ENCODE results near the gene ZRANB3. TPM values are rescaled to one million over a fixed set of nuclear protein-coding genes. Genes with fewer than 3 reads are reported as not detected.
"Not testable (repeated sequence)": the region's sequence is repeated elsewhere in the genome, so short reads cannot be mapped to it uniquely, and the experiment has no call there.

Gene ZRANB3
- total RNA-seq, 1 donor from 2014 or later: 8.9 TPM

DNA sequence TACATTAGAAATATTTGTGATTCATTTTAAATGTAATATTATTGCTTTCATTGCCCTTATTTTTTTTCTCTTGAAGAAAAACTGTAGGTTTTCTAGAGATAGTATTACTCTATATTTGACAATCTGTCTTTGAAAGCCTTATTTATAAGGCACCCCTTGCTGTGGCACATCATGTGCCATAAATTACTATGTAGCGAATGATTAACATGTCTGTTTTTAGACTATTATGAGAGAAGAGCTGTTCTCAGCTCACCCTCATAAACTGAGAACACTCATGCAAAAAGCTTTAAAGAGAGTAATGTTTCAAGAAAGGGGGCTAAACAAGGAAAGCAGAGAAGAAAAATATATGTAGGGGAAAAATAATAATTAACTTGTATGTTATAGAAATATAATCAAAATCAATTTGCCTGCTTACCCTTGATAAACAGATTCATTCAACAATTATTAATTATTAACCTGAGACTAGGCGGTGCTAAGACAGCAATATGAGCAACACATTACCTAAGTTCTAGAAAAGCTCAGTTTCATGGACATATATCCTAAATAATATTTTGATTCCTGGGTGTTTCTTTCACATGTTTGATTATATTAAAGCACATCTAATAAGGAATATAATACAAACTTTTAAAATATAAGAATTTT lies 409.9 kb downstream of the ZRANB3 start:
- Histone ChIP-seq H3K9ac (ENCODE audit: low read length) (no peak overlapping the region), H3K27ac (ENCODE audit: low read depth, low read length) (no peak overlapping the region), H3K4me1 (ENCODE audit: insufficient read depth, low read length) (no peaks in the 10 kb centered on the region), H3K9me3 (ENCODE audit: insufficient read depth, low read depth, low read length) (no peaks in the 10 kb centered on the region), H3K79me2 (ENCODE audit: insufficient read depth, low read length) (peaks cover 3% of the 10 kb centered on the region), H2AFZ (ENCODE audit: low read depth, low read length) (no peak overlapping the region), H3K4me3 (ENCODE audit: insufficient read depth, low read depth, low read length) (no peak overlapping the region), H3K36me3 (ENCODE audit: insufficient read depth, low read length) (peaks cover 14% of the 10 kb centered on the region), H3K27me3 (ENCODE audit: insufficient read depth, low read length) (no peaks in the 10 kb centered on the region), H3K4me2 (ENCODE audit: low read length) (no peak overlapping the region), H4K20me1 (ENCODE audit: insufficient read depth, low read length) (no peaks in the 10 kb centered on the region)
- TF ChIP-seq, protein P1, sequence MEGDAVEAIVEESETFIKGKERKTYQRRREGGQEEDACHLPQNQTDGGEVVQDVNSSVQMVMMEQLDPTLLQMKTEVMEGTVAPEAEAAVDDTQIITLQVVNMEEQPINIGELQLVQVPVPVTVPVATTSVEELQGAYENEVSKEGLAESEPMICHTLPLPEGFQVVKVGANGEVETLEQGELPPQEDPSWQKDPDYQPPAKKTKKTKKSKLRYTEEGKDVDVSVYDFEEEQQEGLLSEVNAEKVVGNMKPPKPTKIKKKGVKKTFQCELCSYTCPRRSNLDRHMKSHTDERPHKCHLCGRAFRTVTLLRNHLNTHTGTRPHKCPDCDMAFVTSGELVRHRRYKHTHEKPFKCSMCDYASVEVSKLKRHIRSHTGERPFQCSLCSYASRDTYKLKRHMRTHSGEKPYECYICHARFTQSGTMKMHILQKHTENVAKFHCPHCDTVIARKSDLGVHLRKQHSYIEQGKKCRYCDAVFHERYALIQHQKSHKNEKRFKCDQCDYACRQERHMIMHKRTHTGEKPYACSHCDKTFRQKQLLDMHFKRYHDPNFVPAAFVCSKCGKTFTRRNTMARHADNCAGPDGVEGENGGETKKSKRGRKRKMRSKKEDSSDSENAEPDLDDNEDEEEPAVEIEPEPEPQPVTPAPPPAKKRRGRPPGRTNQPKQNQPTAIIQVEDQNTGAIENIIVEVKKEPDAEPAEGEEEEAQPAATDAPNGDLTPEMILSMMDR (IDR thresholded peaks at IDR 0.05; ENCODE audit: insufficient read depth, low read depth, low read length): no peak
- TF ChIP-seq EZH2 (IDR thresholded peaks at IDR 0.05; ENCODE audit: insufficient read depth, low read length): no peak
- no peak for DNase-seq (ENCODE audit: low read depth)
- Mint-ChIP-seq H3K4me3 (ENCODE audit: unreplicated experiment) (no peak overlapping the region), H3K27me3 (ENCODE audit: low read depth, unreplicated experiment) (no peaks in the 10 kb centered on the region), H3K4me1 (ENCODE audit: low read depth, unreplicated experiment) (no peaks in the 10 kb centered on the region), H3K9me3 (ENCODE audit: unreplicated experiment) (peaks cover 4% of the 10 kb centered on the region), H3K36me3 (ENCODE audit: low read depth, unreplicated experiment) (peaks cover 7% of the 10 kb centered on the region), H3K27ac (ENCODE audit: unreplicated experiment) (no peak overlapping the region)
- no peak for FAIRE-seq

DNA sequence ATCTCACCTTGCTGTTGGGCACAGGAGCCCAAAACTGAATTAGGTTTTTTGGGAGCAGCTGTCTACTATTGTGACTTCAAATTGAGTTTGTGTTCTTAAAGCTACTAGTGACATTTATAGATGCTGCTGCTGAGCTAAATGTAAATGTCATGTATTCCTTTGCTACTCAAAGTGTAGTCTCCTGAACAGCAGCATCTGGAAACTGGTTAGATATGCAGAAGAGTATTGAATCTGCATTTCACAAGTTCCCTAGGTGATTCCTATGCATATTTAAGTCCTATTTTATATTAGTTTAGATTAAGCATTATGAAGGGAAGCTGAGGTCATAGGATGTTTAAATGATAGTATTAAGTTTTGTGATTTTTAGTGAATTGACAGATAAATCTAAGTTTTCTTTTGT lies 411.4 kb downstream of the ZRANB3 start:
- H3K36me3 Mint-ChIP-seq (ENCODE audit: low read depth, unreplicated experiment): peaks cover 9% of the 10 kb centered on the region
- no peak overlapping the region for H3K4me3 ChIP-seq (ENCODE audit: insufficient read depth, low read depth, low read length)
- H3K27me3 Mint-ChIP-seq (ENCODE audit: low read depth, unreplicated experiment): no peaks in the 10 kb centered on the region
- H3K4me3 Mint-ChIP-seq (ENCODE audit: unreplicated experiment): no peak overlapping the region
- no peaks in the 10 kb centered on the region for H3K27me3 ChIP-seq (ENCODE audit: insufficient read depth, low read length)
- peaks cover 7% of the 10 kb centered on the region for H3K36me3 ChIP-seq (ENCODE audit: insufficient read depth, low read length)
- FAIRE-seq: no peak
- H3K27ac Mint-ChIP-seq (ENCODE audit: unreplicated experiment): no peak overlapping the region
- no peak overlapping the region for H3K4me2 ChIP-seq (ENCODE audit: low read length)
- no peak for DNase-seq (ENCODE audit: low read depth)
- peaks cover 3% of the 10 kb centered on the region for H3K79me2 ChIP-seq (ENCODE audit: insufficient read depth, low read length)
- TF ChIP-seq, protein P1 (IDR thresholded peaks at IDR 0.05; ENCODE audit: insufficient read depth, low read depth, low read length): no peak
- no peak for TF ChIP-seq EZH2 (IDR thresholded peaks at IDR 0.05; ENCODE audit: insufficient read depth, low read length)
- no peaks in the 10 kb centered on the region for H3K4me1 Mint-ChIP-seq (ENCODE audit: low read depth, unreplicated experiment)
- no peak overlapping the region for H3K27ac ChIP-seq (ENCODE audit: low read depth, low read length)
- H3K9me3 ChIP-seq (ENCODE audit: insufficient read depth, low read depth, low read length): no peaks in the 10 kb centered on the region
- no peaks in the 10 kb centered on the region for H3K4me1 ChIP-seq (ENCODE audit: insufficient read depth, low read length)
- H3K9me3 Mint-ChIP-seq (ENCODE audit: unreplicated experiment): peaks cover 4% of the 10 kb centered on the region
- no peaks in the 10 kb centered on the region for H4K20me1 ChIP-seq (ENCODE audit: insufficient read depth, low read length)
- H2AFZ ChIP-seq (ENCODE audit: low read depth, low read length): no peak overlapping the region
- H3K9ac ChIP-seq (ENCODE audit: low read length): no peak overlapping the region

DNA sequence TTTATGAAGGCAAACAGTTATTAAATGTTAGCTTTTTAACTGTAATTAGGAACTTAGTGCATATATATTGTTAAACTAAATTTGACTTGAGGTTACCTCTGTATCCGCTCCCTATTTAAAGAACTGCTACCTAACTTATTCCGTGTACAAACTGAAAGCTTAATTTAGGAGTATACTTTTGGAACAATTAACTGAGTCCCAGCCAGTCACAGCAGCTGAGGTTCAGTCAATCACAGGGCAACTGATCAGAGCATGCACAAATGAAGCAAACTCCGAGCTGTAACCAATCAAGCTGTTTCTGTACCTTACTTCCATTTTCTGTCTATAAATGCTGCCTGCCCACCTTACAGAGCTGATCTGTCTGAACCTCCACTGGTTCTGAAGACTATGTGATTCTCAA lies 417.7 kb downstream of the ZRANB3 start:
- Histone ChIP-seq H3K9me3 (ENCODE audit: insufficient read depth, low read depth, low read length) (no peaks in the 10 kb centered on the region), H4K20me1 (ENCODE audit: insufficient read depth, low read length) (peaks cover 11% of the 10 kb centered on the region), H3K27ac (ENCODE audit: low read depth, low read length) (no peak overlapping the region), H3K4me1 (ENCODE audit: insufficient read depth, low read length) (no peaks in the 10 kb centered on the region), H3K36me3 (ENCODE audit: insufficient read depth, low read length) (peaks cover 19% of the 10 kb centered on the region), H3K79me2 (ENCODE audit: insufficient read depth, low read length) (peaks cover 8% of the 10 kb centered on the region), H3K4me2 (ENCODE audit: low read length) (no peak overlapping the region), H3K9ac (ENCODE audit: low read length) (no peak overlapping the region), H3K4me3 (ENCODE audit: insufficient read depth, low read depth, low read length) (no peak overlapping the region), H3K27me3 (ENCODE audit: insufficient read depth, low read length) (no peaks in the 10 kb centered on the region), H2AFZ (ENCODE audit: low read depth, low read length) (no peak overlapping the region)
- H3K36me3 Mint-ChIP-seq (ENCODE audit: low read depth, unreplicated experiment): peaks cover 8% of the 10 kb centered on the region
- no peaks in the 10 kb centered on the region for H3K4me1 Mint-ChIP-seq (ENCODE audit: low read depth, unreplicated experiment)
- no peak for FAIRE-seq
- DNase-seq (ENCODE audit: low read depth): no peak
- H3K9me3 Mint-ChIP-seq (ENCODE audit: unreplicated experiment): peaks cover 4% of the 10 kb centered on the region
- no peak overlapping the region for H3K4me3 Mint-ChIP-seq (ENCODE audit: unreplicated experiment)
- no peaks in the 10 kb centered on the region for H3K27me3 Mint-ChIP-seq (ENCODE audit: low read depth, unreplicated experiment)
- no peak overlapping the region for H3K27ac Mint-ChIP-seq (ENCODE audit: unreplicated experiment)
- TF ChIP-seq EZH2 (IDR thresholded peaks at IDR 0.05; ENCODE audit: insufficient read depth, low read length): no peak
- TF ChIP-seq, protein P1 (IDR thresholded peaks at IDR 0.05; ENCODE audit: insufficient read depth, low read depth, low read length): no peak

DNA sequence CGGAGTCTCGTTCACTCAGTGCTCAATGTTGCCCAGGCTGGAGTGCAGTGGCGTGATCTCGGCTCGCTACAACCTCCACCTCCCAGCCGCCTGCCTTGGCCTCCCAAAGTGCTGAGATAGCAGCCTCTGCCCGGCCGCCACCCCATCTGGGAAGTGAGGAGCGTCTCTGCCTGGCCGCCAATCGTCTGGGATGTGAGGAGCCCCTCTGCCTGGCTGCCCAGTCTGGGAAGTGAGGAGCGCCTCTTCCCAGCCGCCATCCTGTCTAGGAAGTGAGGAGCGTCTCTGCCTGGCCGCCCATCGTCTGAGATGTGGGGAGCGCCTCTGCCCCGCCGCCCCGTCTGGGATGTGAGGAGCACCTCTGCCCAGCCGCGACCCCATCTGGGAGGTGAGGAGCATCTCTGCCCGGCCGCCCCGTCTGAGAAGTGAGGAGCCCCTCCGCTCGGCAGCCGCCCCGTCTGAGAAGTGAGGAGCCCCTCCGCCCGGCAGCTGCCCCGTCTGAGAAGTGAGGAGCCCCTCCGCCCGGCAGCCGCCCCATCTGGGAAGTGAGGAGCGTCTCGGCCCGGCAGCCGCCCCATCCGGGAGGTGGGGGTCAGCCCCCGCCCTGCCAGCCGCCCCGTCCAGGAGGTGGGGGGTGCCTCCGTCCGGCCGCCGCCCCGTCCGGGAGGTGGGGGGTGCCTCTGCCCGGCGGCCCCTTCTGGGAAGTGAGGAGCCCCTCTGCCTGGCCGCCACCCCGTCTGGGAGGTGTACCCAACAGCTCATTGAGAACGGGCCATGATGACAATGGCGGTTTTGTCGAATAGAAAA lies 425.3 kb downstream of the ZRANB3 start:
- not testable (repeated sequence) for H3K36me3 ChIP-seq (ENCODE audit: insufficient read depth, low read length); H3K9me3 ChIP-seq (ENCODE audit: insufficient read depth, low read depth, low read length); H3K27me3 ChIP-seq (ENCODE audit: insufficient read depth, low read length); H3K27ac Mint-ChIP-seq (ENCODE audit: unreplicated experiment); FAIRE-seq; H3K9ac ChIP-seq (ENCODE audit: low read length); H3K9me3 Mint-ChIP-seq (ENCODE audit: unreplicated experiment); H3K4me2 ChIP-seq (ENCODE audit: low read length); H3K27ac ChIP-seq (ENCODE audit: low read depth, low read length); H3K4me1 ChIP-seq (ENCODE audit: insufficient read depth, low read length); H3K4me3 Mint-ChIP-seq (ENCODE audit: unreplicated experiment); H3K27me3 Mint-ChIP-seq (ENCODE audit: low read depth, unreplicated experiment); DNase-seq (ENCODE audit: low read depth); H3K4me3 ChIP-seq (ENCODE audit: insufficient read depth, low read depth, low read length); H3K4me1 Mint-ChIP-seq (ENCODE audit: low read depth, unreplicated experiment); H2AFZ ChIP-seq (ENCODE audit: low read depth, low read length)
- peaks cover 17% of the 10 kb centered on the region for H3K36me3 Mint-ChIP-seq (ENCODE audit: low read depth, unreplicated experiment)
- peaks cover 11% of the 10 kb centered on the region for H4K20me1 ChIP-seq (ENCODE audit: insufficient read depth, low read length)
- H3K79me2 ChIP-seq (ENCODE audit: insufficient read depth, low read length): peaks cover 12% of the 10 kb centered on the region
